NCI-H2107 (cell line): ENCODE measurements around the gene SAMD4A.

Experiments
- DNase-seq: peaks from one replicate; lab custom pipeline; 2025; lab: John Stamatoyannopoulos, UW

SAMD4A gene

GRCh38 chr14:54834727-54835126 lies 267.8 kb downstream of the SAMD4A start:
- no peak for DNase-seq

- no peak for DNase-seq
These were observed 269.3 kb downstream of the SAMD4A start for GRCh38 chr14:54836231-54836630.

GRCh38 chr14:54837508-54838149 lies 270.7 kb downstream of the SAMD4A start:
- DNase-seq, result no peak

- no peak for DNase-seq
These were observed 272.1 kb downstream of the SAMD4A start for GRCh38 chr14:54838931-54839512.

- no peak for DNase-seq
These were observed 272.8 kb downstream of the SAMD4A start for GRCh38 chr14:54839701-54840119.

GRCh38 chr14:54840336-54840735 lies 273.4 kb downstream of the SAMD4A start:
- DNase-seq, result no peak

- no peak for DNase-seq
These were observed 273.9 kb downstream of the SAMD4A start for GRCh38 chr14:54840798-54841197.
